ENCODE data around the gene CFAP53.

- TF ChIP-seq POLR2AphosphoS5 (IDR thresholded peaks at IDR 0.05) (no peak), EP300 (IDR thresholded peaks at IDR 0.05) (no peak), POLR2A (IDR thresholded peaks at IDR 0.05) (peak in 1 of 4 donors; percentile 44)
- TF ChIP-seq, protein P1, sequence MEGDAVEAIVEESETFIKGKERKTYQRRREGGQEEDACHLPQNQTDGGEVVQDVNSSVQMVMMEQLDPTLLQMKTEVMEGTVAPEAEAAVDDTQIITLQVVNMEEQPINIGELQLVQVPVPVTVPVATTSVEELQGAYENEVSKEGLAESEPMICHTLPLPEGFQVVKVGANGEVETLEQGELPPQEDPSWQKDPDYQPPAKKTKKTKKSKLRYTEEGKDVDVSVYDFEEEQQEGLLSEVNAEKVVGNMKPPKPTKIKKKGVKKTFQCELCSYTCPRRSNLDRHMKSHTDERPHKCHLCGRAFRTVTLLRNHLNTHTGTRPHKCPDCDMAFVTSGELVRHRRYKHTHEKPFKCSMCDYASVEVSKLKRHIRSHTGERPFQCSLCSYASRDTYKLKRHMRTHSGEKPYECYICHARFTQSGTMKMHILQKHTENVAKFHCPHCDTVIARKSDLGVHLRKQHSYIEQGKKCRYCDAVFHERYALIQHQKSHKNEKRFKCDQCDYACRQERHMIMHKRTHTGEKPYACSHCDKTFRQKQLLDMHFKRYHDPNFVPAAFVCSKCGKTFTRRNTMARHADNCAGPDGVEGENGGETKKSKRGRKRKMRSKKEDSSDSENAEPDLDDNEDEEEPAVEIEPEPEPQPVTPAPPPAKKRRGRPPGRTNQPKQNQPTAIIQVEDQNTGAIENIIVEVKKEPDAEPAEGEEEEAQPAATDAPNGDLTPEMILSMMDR (IDR thresholded peaks at IDR 0.05): peak; percentile 73 to 84 (median 78)
Measured at GRCh38 chr18:50268022-50268747, 1.9 kb upstream of the CFAP53 start.
